Measurements from ENCODE around the gene GPHN. TPM values are rescaled to one million over a fixed set of nuclear protein-coding genes. Genes with fewer than 3 reads are reported as not detected.

Gene GPHN
- polyA plus RNA-seq, 1 of the 3 experiments (the other 2 are of a cell fraction) = 6.9 TPM

DNA sequence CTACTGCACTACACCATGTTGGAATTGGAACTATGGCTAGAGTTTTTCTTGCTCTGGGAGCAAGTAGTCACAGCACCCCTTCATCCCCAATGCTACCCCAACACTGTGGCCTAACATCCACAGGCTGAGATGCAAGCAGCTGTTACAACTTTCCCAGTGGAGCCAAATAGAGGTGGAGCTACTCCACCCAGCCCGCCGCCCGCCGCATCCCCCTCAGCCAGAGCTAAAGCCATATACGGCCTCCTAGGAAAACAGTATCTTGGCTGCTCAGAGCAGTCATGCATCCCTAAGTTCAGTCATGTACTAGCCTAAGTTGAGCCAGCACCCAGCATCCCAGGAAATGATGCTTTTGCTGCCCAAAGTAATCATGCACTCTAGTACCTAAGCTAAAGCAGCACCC, 664.1 kb downstream of the GPHN start (continued):
- TF ChIP-seq, protein P1, sequence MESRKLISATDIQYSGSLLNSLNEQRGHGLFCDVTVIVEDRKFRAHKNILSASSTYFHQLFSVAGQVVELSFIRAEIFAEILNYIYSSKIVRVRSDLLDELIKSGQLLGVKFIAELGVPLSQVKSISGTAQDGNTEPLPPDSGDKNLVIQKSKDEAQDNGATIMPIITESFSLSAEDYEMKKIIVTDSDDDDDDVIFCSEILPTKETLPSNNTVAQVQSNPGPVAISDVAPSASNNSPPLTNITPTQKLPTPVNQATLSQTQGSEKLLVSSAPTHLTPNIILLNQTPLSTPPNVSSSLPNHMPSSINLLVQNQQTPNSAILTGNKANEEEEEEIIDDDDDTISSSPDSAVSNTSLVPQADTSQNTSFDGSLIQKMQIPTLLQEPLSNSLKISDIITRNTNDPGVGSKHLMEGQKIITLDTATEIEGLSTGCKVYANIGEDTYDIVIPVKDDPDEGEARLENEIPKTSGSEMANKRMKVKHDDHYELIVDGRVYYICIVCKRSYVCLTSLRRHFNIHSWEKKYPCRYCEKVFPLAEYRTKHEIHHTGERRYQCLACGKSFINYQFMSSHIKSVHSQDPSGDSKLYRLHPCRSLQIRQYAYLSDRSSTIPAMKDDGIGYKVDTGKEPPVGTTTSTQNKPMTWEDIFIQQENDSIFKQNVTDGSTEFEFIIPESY (IDR thresholded peaks at IDR 0.05; ENCODE audit: borderline replicate concordance, low read depth) = no peak
- TF ChIP-seq, protein P2, sequence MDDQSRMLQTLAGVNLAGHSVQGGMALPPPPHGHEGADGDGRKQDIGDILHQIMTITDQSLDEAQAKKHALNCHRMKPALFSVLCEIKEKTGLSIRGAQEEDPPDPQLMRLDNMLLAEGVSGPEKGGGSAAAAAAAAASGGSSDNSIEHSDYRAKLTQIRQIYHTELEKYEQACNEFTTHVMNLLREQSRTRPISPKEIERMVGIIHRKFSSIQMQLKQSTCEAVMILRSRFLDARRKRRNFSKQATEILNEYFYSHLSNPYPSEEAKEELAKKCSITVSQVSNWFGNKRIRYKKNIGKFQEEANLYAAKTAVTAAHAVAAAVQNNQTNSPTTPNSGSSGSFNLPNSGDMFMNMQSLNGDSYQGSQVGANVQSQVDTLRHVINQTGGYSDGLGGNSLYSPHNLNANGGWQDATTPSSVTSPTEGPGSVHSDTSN (IDR thresholded peaks at IDR 0.05) = no peak
- TF ChIP-seq, protein P3, sequence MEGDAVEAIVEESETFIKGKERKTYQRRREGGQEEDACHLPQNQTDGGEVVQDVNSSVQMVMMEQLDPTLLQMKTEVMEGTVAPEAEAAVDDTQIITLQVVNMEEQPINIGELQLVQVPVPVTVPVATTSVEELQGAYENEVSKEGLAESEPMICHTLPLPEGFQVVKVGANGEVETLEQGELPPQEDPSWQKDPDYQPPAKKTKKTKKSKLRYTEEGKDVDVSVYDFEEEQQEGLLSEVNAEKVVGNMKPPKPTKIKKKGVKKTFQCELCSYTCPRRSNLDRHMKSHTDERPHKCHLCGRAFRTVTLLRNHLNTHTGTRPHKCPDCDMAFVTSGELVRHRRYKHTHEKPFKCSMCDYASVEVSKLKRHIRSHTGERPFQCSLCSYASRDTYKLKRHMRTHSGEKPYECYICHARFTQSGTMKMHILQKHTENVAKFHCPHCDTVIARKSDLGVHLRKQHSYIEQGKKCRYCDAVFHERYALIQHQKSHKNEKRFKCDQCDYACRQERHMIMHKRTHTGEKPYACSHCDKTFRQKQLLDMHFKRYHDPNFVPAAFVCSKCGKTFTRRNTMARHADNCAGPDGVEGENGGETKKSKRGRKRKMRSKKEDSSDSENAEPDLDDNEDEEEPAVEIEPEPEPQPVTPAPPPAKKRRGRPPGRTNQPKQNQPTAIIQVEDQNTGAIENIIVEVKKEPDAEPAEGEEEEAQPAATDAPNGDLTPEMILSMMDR (IDR thresholded peaks at IDR 0.05) = no peak
- TF ChIP-seq GABPA (IDR thresholded peaks at IDR 0.05; ENCODE audit: low read depth) (no peak), SIN3A (IDR thresholded peaks at IDR 0.05; ENCODE audit: borderline replicate concordance, low read depth, low read length) (no peak), SMC3 (IDR thresholded peaks at IDR 0.05; ENCODE audit: low read depth, low read length) (no peak), RCOR1 (IDR thresholded peaks at IDR 0.05; ENCODE audit: low read length) (no peak), POLR2AphosphoS5 (IDR thresholded peaks at IDR 0.05; ENCODE audit: low read depth, low read length) (no peak)

DNA sequence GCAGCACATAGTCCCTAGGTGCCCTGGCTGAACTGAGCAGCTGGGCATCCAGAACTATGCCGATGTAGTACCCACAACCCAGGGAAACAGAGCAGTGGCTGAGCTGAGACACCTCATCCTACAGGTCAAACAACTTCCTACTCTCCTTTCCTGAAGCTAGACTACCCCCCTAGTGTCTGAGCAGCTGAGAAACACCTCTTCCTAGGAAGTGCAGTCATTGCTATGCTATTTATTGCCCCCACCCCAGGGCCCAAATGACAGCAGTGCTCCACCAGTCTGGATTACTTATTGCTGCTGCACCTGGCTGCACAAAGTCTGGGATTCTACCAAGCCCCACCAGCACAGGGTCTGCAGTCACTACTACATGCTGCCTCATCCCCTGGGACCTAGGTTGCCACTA, 664.6 kb downstream of the GPHN start:
- ChIA-PET POLR2A (no interaction called here), CTCF (interaction anchor here (1.1 to 1.4 kb wide), 3 partner anchors 25 to 115 kb away, joined by 3 read pairs; no protein-coding TSS in a partner anchor)
- Histone ChIP-seq H3K4me2 (no peak overlapping the region), H3K27ac (ENCODE audit: low read depth in 2 of 2, low read length in 1 of 2) (no peak overlapping the region), H3K79me2 (ENCODE audit: insufficient read depth) (no peaks in the 10 kb centered on the region), H4K20me1 (ENCODE audit: insufficient read depth) (no peaks in the 10 kb centered on the region), H3K9me3 (0 out of 2 replicates have a peak, but pooled peaks cover 3% of the 10 kb centered on the region), H3F3A (replicated peaks; ENCODE audit: insufficient read depth) (peaks cover 6% of the 10 kb centered on the region), H3K9me2 (no peaks in the 10 kb centered on the region), H3K4me3 (ENCODE audit: low read depth in 2 of 2, low read length in 1 of 2) (no peak overlapping the region), H2AFZ (ENCODE audit: low read depth) (no peak overlapping the region), H3K27me3 (ENCODE audit: insufficient read depth) (no peaks in the 10 kb centered on the region), H3K9ac (no peak overlapping the region), H3K36me3 (replicated peaks in 1 of 2; ENCODE audit: control insufficient read depth in 1 of 2, insufficient read depth in 2 of 2, low read length in 1 of 2) (no peaks in the 10 kb centered on the region), H3K4me1 (ENCODE audit: control insufficient read depth in 1 of 2, insufficient read depth in 2 of 2, low read depth in 1 of 2, low read length in 1 of 2) (peaks cover 0 to 8% of the 10 kb centered on the region in 2 experiments; a peak in 1 of 4 replicates)
- WGBS (ENCODE audit: low lambda C conversion rate) = no CpG with 5 or more reads among the region's 1 CpG
- no peak for TF ChIP-seq EZH2phosphoT487 (IDR thresholded peaks at IDR 0.05; ENCODE audit: borderline replicate concordance, low read depth)
- DNase-seq = no peak

DNA sequence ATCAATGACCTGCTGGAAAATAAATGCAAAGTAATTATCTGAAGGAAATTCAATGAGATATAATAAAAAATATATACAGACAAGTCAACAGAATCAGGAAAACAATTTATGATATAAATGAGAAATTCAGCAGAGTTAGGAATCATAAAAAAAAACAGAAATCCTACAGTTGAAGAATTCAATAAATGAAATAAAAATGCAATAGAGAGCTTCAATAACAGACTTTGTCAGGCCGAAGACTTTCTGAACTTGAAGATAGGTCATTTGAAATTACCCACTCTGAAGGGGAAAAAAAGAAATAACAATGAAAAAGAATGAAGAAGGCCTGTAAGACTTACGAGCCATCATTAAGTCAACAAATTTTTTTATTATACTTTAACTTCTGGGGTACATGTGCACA, 665.8 kb downstream of the GPHN start:
- Histone ChIP-seq H3K27ac (ENCODE audit: low read depth in 2 of 2, low read length in 1 of 2) (no peak overlapping the region), H3K79me2 (ENCODE audit: insufficient read depth) (no peaks in the 10 kb centered on the region), H3K9me2 (no peaks in the 10 kb centered on the region), H3K9ac (no peak overlapping the region), H3K36me3 (replicated peaks in 1 of 2; ENCODE audit: control insufficient read depth in 1 of 2, insufficient read depth in 2 of 2, low read length in 1 of 2) (no peaks in the 10 kb centered on the region), H2AFZ (ENCODE audit: low read depth) (no peak overlapping the region), H3K4me3 (ENCODE audit: low read depth in 2 of 2, low read length in 1 of 2) (no peak overlapping the region), H3K27me3 (ENCODE audit: insufficient read depth) (no peaks in the 10 kb centered on the region), H3K4me2 (no peak overlapping the region), H3K4me1 (ENCODE audit: control insufficient read depth in 1 of 2, insufficient read depth in 2 of 2, low read depth in 1 of 2, low read length in 1 of 2) (no peaks in the 10 kb centered on the region; a peak in 1 of 4 replicates), H4K20me1 (ENCODE audit: insufficient read depth) (no peaks in the 10 kb centered on the region), H3K9me3 (0 out of 2 replicates have a peak, but pooled peaks cover 3% of the 10 kb centered on the region), H3F3A (replicated peaks; ENCODE audit: insufficient read depth) (peaks cover 6% of the 10 kb centered on the region)
- TF ChIP-seq MXI1 (IDR thresholded peaks at IDR 0.05; ENCODE audit: low read depth, low read length) (no peak), TEAD4 (IDR thresholded peaks at IDR 0.05; ENCODE audit: borderline replicate concordance, insufficient read depth) (no peak)
- ChIA-PET POLR2A (no interaction called here), CTCF (no interaction called here)
- WGBS (ENCODE audit: low lambda C conversion rate) = 84% methylated on average over 2 of the region's 2 CpGs
- no peak for DNase-seq

All from SK-N-SH (cell line).